Inflammatory macrophage (primary cell): ENCODE data around the gene TUBGCP3.
"Not testable (repeated sequence)": the region's sequence is repeated elsewhere in the genome, so short reads cannot be mapped to it uniquely, and the experiment has no call there.

Experiments used
- DNase-seq, 2 donors: peaks; one replicate each; pipeline ENCODE4 v3.0.0-alpha.2; 2020 to 2022
- total RNA-seq, 18 experiments: gene quantifications; one replicate each; lab custom pipeline; 2026; ENCODE audit warnings: mixed read lengths in 6 of 18, inconsistent platforms in 2 of 18; lab: John Stamatoyannopoulos, UW

TUBGCP3 gene
- 11.1 to 56.7 (median 32.7) reads per million in 18 experiments for total RNA-seq

GRCh38 chr13:112587764-112588489, at the start of gene TUBGCP3:
Gene TUBGCP3, minus strand, starts transcription at chr13:112588153. Its CDS starts 173 bp downstream, at chr13:112587980.
- peak; percentile 84 to 90 for DNase-seq

GRCh38 chr13:112637017-112637801, 49.3 kb upstream of the TUBGCP3 start:
- DNase-seq: no peak

DNA sequence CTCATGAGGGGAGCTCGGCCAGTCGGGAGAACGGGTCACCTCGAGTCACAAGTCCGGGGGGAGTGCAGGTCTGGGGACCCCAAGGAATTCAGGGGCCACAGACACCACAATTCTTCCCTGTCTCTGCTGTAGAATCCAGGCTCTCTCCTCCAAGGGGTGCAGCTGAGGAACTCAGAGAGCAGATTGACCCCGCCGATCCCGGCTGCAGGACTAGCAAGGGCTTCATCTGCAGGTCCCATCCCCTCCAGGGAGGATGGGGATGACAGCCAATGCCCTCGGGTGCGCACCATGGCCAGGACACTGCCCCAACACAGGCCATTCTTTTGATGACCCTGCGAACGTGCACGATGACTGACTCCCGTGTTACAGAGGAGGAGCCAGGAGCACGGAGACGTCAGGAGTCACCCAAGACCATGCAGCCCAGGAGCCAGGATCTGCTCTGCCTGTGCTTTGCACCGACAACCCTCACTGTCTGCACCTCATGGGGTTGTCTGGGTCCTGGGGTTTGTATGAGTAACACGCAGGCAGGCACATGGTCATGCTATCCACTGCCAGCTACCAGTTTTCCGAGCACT, 48.5 kb upstream of the TUBGCP3 start:
- DNase-seq: no peak

GRCh38 chr13:112635323-112635722, 47.4 kb upstream of the TUBGCP3 start:
- DNase-seq: no peak

DNA sequence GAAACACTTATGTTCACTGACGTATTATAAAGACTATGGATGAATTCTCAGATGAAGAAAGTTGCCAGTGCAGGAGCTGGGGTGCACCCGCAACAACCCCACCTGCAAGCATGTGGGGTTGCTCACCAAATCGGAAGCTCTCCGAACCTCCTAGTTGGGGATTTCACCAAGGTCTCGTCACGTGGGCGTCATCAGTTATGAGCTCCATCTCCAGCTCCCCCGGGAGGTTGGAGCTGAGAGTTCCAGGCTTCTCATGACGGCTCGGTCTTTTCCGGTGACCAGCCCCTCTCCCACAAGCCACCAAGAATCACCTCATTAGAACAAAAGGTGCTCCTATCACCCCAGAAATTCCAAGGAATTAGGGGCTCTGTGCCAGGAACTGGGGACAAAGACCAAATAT, 46.1 kb upstream of the TUBGCP3 start:
- no peak for DNase-seq

- DNase-seq: not testable (repeated sequence)
Observed at GRCh38 chr13:112630226-112630625, 42.3 kb upstream of the TUBGCP3 start.

GRCh38 chr13:112629161-112629560, 41.2 kb upstream of the TUBGCP3 start:
- DNase-seq: no peak

DNA sequence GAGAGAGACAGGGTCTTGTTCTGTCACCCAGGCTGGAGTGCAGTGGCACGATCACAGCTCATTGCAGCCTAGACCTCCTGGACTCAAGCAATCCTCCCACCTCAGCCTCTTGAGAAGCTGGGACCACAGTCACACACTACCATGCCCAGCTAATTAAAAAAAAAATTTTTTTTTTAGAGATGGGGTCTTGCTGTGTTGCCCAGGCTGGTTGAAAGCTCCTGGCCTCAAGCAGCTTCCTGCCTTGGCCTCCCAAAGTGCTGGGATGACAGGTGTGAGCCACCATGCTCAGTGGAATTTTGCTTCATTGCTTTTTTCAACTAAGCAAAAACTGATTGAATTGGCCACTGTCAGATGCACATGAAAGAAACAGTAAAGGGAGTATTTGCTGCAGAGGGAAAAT, 39.7 kb upstream of the TUBGCP3 start:
- DNase-seq: not testable (repeated sequence)

- no peak for DNase-seq
Observed at GRCh38 chr13:112627161-112627560, 39.2 kb upstream of the TUBGCP3 start.

DNA sequence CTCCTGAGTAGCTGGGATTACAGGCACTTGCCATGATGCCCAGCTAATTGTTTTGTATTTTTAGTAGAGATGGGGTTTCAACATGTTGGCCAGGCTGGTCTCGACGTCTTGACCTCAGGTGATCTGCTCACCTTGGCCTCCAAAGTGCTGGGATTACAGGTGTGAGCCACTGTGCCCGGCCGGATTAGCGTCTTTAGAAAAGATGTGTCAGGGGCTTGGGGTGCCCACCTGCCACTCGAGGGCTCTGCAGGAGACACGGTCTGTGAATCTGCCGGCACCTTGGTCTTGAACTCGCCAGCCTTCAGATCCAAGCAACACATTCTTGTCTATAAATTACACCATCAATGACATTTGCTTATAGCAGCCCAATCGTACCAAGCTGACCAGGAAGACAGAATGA, 38.8 kb upstream of the TUBGCP3 start:
- DNase-seq: no peak

DNA sequence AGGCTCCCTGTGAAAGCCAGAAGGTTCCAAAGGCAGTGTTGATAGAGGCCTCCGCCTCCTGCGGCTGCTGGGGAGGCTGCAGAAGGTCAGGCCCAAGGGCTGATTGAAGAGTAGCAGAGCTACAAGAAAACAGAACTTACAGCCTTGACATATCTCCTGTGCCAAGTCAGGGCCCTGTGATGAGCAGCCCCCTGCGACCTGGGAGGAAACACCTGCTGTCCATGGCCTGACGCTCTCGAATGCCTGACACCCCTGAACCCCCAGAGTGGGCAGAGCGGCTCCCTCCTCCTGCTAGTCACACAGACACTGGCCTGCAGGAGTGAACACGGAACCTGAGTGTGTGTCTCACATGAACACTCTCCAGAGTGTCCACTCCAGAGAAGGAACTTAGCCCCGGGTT, 38.2 kb upstream of the TUBGCP3 start:
- DNase-seq: no peak

DNA sequence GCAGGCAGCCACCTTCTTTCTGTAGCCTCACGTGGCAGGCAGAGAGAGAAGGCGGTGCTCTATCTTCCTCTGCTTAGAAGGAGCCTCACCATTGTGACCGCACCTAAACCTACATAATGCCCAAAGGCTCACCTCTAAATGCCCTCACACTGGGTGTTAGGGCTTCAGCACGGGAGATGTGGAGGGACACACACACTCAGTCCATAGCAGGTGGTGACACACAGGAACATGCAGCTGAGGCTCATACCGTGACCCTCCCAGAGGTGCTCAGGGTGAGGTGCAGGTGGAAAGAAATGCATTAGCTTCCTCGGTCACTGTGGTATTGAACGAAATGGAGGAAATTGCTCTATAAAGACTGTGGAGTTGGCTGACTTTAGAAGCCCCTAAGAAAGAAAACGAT, 37.7 kb upstream of the TUBGCP3 start:
- no peak for DNase-seq

GRCh38 chr13:112624602-112625430, 36.9 kb upstream of the TUBGCP3 start:
- no peak for DNase-seq

- no peak for DNase-seq
Observed at GRCh38 chr13:112624040-112624439, 36.1 kb upstream of the TUBGCP3 start.

DNA sequence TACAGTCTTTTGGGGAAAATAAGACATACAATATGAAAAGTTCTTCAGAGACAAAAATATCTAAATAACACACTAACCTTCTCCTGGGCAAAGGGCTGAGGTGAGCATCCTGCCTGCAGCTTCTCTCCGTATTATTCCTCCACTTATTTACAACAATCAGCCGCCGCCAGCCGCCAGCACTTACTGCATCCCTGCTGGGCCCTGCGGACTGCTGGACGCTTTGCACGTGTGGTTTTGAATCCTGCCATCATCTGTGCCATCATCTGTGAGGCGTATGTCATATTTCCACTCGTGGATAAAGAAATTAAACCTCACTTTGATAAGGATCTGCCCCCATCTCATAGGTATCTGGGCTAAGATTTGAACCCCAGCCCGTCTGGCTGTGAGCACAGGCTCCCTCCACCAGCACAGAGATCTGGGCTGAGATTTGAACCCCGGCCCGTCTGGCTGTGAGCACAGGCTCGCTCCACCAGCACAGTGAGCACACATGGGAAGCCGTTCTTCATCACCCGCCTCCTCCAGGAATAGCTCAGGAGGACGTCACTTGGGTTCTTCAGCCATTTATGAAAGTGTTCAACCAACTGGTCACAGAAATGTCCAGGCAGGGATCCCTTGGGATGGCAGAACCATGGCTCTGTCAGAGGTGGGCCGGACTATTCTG, 35.2 kb upstream of the TUBGCP3 start:
- DNase-seq: no peak

DNA sequence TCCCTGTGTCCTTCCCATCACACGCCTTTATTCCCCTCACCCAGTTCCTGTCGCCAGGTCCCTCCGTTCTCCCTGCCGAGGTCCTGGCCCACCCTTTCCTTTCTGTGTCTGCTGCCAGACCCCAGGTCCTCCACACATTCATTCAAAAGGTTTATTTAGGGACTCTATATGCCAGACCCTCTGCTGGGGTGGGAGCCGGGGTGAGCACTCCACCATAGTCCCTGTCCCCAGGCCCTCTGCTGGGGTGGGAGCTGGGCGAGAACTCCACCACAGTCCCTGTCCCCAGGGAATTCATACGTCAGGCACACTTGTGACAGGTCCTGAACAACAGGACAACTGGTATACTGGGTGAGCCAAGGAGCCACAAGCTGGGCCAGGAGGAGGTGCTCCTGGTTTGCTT, 34.4 kb upstream of the TUBGCP3 start:
- DNase-seq: no peak

GRCh38 chr13:112619730-112620631, 32.0 kb upstream of the TUBGCP3 start:
- DNase-seq: peak in 1 of 2 donors; percentile 29

DNA sequence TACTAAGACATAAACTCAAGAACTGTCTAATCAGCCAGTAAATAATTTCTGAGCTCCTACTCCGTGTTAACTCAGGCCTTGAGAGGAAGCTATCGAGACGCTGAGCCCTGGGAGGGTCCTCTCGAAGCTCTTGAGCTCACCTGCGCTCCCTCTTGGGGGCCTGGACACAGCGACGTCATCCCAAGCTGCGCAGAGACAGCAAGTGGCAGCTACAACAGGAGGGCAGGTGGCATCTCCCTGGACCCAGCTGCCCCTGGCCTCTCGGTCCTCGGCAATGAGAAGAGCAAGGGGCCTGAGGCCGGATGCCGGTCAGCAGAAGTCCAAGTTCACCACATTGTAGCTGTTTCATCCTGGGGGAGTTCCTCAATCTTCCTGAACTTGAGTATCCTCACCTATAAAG, 30.5 kb upstream of the TUBGCP3 start:
- no peak for DNase-seq

DNA sequence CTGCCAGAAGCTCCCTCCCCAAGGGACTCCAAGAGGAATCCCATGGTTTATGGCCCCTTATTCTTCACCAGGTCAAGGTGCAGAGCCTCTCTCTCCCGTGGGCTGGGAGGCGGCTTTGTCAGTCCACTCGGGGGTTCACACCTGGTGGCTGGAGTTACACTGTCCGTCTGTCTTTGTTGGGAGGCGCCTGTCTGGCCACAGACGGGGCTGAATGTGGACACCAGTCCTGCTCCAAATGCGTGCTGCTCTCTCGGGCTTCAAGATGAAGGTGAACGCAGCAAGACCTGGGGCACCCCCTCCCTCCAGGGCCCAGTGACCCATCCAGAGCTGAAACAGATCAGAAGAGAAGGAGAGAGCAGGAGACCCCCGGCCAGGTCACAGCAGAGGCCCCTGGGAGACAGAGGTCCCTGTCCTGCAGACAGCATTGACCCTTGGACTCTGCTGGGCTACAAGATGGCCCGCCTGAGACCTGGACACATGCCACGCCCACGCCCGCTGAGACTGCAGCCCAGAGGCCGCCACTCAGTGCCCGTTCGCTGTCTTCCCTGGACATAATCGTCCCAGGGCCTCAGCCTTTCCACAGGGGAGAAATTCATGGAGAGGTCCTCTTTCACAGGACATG, 29.9 kb upstream of the TUBGCP3 start:
- DNase-seq: no peak

- DNase-seq: peak; percentile 40 to 50
Observed at GRCh38 chr13:112616586-112617362, 28.8 kb upstream of the TUBGCP3 start.
